GM11168 (cell line): ENCODE measurements around the gene NES.

Experiments
- in situ Hi-C: fragments of 300-500 bp; cut with MboI; formaldehyde crosslinking; loops from one replicate; pipeline ENCODE4 v1.12.0; 2022; ENCODE audit warnings: low sequenced_read_pairs; ENCODE audit not compliant: unreplicated experiment

The NES gene, protein sequence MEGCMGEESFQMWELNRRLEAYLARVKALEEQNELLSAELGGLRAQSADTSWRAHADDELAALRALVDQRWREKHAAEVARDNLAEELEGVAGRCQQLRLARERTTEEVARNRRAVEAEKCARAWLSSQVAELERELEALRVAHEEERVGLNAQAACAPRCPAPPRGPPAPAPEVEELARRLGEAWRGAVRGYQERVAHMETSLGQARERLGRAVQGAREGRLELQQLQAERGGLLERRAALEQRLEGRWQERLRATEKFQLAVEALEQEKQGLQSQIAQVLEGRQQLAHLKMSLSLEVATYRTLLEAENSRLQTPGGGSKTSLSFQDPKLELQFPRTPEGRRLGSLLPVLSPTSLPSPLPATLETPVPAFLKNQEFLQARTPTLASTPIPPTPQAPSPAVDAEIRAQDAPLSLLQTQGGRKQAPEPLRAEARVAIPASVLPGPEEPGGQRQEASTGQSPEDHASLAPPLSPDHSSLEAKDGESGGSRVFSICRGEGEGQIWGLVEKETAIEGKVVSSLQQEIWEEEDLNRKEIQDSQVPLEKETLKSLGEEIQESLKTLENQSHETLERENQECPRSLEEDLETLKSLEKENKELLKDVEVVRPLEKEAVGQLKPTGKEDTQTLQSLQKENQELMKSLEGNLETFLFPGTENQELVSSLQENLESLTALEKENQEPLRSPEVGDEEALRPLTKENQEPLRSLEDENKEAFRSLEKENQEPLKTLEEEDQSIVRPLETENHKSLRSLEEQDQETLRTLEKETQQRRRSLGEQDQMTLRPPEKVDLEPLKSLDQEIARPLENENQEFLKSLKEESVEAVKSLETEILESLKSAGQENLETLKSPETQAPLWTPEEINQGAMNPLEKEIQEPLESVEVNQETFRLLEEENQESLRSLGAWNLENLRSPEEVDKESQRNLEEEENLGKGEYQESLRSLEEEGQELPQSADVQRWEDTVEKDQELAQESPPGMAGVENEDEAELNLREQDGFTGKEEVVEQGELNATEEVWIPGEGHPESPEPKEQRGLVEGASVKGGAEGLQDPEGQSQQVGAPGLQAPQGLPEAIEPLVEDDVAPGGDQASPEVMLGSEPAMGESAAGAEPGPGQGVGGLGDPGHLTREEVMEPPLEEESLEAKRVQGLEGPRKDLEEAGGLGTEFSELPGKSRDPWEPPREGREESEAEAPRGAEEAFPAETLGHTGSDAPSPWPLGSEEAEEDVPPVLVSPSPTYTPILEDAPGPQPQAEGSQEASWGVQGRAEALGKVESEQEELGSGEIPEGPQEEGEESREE (N-terminal part only)

DNA sequence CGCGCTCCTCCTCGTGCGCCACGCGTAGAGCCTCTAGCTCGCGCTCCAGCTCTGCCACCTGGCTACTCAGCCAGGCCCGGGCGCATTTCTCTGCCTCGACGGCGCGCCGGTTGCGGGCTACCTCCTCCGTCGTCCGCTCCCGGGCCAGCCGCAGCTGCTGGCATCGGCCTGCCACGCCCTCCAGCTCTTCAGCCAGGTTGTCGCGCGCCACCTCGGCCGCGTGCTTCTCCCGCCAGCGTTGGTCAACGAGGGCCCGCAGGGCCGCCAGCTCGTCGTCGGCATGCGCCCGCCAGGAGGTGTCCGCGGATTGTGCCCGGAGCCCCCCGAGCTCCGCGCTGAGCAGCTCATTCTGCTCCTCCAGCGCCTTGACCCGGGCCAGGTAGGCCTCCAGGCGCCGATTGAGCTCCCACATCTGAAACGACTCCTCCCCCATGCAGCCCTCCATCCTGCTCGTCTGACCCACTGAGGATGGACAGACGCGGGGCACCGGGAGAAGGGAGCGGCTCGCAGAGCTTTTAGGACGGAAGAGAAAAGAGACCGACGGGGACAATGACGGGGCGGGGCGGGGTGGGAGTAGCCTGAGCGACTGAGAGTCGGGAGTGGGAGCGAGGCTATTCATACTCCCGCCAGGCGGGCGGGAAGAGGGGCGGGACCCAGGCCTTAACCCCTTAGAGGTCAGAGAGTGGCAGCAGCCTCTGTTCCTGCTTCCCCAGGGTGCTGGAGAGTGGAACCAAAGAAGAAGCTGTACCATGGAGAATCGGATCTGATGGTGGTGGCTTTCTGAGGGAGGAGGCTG, at the start of gene NES:
NES (minus strand) TSS at position 588 of the 796 bp plus-strand sequence; CDS start at position 445, 143 bp downstream.
- in situ Hi-C loops, result no loop called here

DNA sequence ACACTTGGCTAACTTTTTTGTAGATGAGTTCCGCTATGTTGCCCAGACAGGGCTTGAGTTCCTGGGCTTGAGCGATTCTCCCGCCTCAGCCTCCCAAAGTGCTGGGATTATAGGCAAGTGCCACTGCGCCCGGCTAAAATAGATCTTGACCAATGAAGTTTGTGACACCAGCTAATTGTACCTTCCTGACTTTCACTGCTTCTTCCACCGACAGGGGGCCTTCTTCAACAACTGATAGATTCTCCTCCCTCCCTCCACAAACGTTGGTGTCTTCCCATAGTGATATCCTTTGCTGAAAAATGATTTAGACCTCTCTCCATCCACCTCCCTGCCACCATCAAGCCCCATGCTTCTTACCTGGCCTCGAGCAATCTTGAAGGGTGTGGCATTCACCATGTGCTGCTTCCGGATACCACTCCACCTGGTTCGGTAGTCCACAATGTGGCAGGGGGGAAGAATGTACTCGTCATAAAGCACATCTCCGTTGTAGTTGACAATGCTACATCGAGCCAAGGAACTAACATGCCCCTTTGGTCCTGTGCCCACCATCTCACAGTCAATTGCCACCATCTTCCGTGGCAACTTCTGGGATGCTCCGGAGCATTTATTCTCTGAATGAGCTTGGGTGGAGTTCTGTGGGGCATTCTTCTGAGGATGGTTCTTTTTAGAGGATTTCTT, 49.5 kb upstream of the NES start:
- in situ Hi-C loops, result no loop called here

DNA sequence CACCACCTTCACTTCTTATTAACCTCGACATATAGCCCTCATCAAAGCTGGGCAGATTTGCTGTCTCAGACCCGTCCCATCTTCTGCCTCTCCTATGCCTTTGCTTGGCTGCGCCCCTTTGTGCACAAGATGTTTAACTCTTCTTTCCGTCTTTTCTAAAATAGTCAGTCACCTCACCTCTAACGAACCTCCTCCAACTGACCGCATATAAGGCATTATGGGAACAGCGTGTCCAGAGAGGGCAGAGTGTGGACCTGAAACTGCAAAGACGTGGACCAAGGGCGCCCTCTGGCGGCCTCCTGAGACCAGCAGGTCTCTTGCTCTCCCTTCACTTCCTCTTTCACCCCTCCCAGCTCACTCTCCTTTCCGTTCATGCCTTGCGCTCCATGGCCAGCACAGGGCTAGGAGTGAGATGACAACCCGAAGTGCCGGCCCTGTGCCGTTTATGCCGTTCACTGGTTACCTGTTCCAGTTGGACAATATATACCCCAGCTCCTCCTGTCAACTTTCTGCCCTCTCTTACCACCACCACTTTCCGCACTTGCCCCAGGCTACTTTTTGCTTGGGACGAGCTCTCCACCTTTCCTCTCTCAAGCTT, 48.6 kb upstream of the NES start:
- in situ Hi-C loops, result no loop called here

DNA sequence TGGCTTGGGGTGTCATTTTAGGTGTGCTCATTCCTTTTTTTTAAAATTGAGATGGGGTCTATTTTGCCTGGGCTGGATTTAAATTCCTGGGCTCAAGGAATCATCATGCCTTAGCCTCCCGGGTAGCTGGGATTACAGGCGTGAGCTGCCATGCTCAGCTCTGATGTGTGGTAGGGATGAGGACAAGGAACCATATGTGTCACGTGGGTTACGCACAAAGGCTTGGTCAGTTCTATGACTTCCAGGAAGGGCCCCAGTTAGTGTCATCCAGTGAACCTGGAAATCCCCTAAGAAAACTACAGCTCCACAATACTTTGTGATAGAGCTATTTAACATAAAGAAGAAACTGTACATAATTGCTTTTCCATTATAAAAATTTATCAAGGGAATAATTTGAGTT, 44.3 kb upstream of the NES start:
- in situ Hi-C loops, result no loop called here

DNA sequence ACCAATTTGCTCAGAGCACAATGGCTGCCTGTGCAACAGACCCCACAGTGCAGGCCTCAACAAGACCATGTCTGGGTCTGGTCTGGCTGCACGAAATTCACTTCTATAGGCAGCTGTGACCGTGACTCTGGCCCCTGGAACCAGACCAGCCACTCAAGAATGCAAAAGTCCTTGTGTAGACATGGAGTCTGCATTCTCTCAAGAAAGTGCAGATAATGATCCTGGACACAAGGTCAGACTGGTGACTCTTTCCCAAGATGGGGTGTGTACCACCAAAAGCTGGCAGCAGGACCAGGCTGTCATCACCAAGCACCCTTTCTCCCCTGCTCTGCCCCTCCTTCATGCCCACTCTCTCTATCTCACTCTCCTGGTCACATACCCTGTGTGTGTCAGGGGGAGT, 43.9 kb upstream of the NES start:
- in situ Hi-C loops, result no loop called here

DNA sequence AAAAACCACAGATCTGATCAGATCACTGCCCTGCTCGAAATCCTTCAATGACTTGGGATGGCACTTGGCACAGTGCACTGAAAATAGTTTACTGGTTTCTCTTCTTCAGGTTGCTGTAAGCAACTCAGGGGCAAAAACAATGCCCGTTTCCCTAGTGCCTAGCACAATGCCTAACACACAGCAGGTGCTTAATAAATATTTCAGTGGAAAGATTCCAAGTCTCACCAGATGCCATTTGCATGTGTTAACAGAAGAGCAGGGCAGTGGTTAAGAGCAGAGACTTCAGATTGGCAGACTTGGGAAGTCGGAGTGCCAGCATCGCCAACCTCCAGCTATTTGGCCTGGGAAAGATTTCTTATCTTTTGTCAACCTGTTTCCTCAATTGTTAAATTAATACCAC, 40.1 kb upstream of the NES start:
- in situ Hi-C loops, result no loop called here

DNA sequence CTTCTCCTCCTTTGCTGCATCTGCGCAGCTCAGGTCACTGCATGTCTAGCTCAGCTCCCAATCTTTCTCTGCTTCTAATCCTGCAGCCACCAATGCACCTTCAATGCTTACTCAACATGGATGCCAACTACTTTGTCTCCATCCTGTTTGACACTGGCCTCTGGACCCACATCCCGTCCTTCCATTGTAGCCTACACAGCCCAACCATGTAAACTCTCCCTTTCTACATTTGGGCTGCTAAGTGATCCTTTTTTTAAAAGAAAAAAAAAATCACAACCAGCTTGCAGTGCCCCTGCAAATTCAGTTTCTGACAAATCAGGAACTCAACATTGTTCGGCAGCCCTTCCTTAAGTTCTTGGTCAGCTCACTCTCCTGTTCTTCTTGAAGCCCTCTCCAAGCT, 37.6 kb upstream of the NES start:
- in situ Hi-C loops, result no loop called here

DNA sequence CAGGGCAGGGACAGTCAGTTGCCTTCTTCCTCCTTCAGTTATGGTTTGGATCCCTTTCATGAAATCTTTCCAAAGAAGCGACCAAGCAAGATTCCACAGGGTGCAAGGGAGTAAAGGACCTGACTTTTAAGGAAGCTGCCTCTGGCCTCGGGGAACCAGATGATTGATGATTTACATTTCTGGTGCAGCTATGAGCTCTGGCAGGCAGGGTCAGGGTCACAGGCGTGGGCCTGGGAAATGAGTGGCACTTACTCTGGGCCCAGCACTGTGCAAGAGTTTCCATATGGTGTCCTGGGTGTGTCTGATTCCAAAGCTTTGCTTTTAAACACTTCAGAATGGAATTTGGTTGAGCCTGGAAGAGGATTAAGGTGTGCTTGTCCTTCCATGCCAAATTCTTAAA, 35.4 kb upstream of the NES start:
- in situ Hi-C loops, result no loop called here

DNA sequence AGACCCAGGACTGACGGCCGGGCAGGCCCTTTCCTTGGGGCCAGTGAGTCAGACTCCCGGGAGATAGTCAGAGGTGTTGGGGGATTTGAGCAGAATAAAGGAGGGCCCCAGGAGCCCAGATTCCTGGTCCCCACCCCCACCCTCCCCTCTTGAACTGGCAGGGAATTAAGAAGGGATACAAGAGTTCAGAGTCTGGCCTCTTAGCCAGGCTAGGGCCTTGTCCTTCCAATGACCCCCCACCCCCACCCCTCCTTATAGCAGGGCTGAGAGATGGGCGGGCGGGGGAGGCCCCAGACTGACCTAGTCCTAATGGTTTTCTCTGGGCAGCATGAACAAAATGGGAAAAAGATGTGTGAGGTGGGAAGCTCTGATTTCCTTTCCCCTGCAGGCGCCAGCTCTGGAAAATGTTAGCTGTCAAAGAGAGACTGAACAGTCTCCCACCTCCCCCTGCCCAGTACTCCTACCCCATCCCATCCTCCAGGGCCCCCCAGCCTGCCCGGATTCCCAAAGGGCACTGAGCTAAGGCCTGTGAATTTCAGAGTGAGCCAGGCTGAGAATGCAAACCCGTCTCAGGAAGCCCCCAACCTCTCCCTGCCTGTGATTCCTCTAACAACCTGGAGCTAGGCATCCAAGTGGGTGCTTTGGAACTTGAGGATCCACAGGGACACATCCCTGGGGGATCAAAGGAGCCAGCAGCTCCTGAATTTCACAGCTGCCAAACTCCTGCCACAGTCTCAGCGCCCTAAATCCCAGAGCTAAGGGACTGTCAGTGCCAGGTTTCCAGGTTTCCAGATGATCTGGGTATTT, 34.0 kb upstream of the NES start:
- in situ Hi-C loops, result no loop called here

DNA sequence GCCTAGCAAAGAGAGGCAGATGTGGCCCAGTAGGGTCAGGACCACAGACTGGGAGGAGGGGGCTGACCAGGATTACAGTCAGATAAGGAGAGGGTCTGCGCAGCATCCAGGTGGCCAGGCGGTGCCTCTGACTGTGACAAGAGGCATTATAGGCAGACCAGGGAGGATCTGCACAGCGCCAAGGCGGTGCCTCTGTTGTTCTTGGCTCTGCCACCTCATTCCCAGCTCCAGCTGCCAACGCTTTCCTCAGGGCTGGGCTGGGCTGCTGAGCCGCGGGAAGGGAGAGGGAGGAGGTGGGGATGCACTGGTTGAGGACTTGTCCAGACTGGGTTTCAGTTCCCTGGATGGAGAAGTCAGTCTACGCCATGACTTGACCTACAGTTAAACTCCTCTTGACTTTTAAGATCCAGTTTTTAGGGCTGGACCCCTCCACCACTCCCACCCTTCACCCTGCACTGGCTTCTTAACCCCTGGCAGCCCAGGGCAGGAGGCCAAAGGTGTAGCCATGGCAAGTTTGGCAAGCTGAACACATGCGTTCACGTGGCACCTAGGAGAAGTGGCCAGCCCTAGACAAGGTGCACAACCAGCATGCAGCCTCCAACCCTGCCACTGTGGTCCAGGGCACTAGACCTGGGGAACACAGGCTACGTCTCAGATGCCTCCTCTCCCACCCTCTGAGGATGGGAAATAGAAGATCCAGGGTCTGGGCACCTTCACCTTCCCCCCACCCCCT, 32.7 kb upstream of the NES start:
- in situ Hi-C loops, result no loop called here

DNA sequence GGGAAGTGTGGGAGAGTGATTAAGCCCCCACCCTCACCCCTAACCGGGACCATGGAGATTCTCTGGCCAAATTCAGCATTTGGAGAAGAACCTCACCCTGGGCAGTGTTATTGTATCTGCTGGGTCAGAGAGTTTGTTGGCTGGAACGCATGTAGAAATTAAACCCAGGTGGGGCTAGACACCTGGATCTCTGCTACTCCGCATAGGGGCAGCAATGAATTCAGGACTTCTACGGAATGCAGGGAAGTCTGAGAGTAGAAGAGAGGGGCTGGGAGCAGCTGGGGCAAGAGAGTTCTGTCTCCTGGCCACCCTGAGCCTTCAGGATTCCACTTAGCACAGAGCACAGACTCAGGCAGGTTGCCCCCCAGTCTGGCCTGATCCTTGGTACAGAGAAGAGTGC, 31.8 kb upstream of the NES start:
- in situ Hi-C loops, result no loop called here

DNA sequence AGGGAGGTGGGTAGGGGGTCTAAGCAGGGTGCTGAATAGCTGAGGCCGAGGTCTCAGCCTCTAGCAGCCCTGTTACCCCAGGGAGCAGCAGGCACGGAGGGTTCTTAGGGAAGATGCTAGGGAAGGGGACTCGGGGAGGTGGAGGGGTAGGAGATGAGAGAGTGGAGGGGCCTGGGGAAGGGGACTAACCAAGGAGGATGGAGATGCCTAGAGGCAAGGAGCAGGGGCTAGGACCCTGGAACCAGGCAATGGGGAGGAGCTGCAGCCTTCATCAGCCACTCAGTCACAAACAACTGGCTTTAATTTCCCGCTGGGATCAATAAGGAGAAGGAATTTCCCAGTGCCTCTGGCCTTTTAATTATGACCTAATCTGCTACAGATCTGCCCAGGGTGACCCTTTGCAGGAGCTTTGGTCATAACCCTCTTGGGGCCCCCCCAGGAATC, 31.0 kb upstream of the NES start:
- in situ Hi-C loops, result no loop called here

DNA sequence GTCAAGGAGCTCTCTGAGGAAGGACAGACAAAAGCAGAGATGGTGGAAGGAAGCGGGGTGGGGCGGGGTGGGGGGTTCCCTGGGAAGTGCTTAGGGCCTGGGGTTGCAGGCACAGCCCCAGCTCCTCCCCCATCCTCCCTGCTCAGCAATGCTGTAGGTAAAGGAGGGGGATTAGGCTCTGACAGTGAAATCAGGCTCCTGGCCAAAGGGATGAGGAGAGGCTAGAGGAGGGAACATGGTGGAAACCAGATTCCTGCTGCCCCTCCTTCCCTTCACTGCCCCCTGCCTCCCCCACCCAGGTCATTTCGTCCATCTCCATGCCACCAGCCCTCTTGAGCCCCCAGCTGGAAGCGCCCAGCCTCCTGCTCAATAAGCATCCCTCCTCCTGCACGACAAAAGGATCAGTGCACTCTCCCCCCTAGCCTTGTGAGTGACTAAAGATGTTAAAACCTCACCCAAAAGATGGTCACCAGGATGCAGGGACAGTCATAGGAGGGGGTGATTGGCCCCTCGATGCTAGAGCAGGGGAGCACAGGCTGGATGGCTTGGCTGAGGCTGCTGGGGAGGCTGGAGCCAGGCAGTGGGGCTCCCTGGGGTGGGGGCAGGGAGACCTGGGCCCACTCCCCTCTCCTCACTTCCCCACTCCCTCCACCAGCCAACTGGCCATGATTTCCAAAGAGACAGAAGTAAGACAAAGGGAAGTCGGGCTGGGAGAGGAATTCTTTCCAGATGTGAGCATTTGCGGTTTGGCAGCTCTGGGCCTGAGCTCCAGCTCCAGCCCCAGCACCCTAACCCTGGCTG, 30.4 kb upstream of the NES start:
- in situ Hi-C loops, result no loop called here

DNA sequence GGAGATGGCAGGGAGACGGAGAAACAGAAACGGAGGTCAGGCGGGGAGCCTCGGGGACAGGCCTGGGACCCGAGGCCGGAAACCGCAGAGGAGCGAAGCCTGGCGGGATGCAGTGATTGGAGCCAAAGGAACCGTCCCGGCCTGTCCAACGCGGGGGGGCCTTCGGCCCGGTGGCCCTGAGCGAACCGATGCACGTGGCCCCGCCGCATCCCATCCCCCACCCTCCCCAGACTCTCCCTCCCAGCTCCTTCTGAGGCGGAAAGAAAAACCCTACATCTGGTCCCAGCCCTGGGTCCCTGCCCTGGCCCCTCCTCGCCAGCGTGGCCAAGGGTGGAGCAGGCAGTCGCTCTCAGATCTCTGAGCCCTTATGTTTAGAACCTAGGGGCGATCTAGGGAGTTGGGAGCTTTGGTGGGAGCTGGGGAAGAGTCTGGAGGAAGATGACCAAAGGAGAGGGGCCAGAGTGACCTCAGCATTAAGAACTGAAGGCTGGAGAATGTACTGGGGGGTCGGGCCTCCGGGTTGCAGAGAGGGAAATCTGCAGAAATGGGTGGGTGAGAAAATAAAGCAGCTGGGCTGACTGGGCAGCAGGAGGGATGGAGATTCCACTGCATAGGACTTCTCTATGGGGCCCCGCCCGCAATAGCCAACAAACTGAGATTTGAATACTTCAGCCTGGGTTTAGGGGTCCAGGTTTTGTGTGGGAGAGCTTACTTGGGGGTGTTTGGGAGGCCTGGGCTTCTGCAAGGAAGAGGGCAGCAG, 29.6 kb upstream of the NES start:
- in situ Hi-C loops, result no loop called here

DNA sequence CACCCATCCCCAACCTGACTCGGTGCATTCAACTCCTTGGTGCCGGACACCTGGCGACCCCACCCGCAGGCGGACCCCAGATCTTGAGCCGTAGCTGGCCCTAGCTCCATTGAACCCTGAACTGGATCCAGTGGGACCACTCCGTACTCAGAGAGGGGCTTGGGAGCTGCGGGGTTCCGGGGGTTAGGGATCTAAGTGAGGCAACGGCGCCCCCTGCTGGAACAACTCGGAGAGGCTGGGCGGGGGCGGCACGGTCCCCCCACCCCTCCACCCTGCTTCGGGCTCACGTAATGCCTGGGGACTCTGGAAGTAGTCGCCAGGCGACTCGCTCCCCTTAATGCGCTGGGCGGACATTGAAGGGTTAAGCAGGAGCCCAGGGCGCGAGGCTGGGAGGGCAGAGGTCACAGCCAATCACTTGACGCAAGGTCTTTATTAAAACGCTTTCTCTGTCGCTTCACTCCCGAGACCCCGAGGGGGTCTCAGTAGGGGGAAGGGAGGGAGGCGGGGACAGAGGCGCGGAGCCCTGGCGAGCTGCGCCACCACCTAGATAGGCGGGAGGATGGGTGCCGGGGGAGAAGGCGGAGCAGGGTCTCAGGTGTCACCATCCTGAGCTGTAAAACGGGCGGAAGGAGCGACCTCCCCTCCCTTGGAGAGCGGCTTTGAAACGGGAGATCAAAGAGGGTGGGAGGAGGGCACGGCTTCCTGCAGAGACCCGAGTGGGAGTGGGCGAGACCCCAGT, 28.9 kb upstream of the NES start:
- in situ Hi-C loops, result no loop called here
